Measurements from ENCODE around the gene SHROOM1. TPM values are rescaled to one million over a fixed set of nuclear protein-coding genes. Genes with fewer than 3 reads are reported as not detected.

SHROOM1 gene, protein sequence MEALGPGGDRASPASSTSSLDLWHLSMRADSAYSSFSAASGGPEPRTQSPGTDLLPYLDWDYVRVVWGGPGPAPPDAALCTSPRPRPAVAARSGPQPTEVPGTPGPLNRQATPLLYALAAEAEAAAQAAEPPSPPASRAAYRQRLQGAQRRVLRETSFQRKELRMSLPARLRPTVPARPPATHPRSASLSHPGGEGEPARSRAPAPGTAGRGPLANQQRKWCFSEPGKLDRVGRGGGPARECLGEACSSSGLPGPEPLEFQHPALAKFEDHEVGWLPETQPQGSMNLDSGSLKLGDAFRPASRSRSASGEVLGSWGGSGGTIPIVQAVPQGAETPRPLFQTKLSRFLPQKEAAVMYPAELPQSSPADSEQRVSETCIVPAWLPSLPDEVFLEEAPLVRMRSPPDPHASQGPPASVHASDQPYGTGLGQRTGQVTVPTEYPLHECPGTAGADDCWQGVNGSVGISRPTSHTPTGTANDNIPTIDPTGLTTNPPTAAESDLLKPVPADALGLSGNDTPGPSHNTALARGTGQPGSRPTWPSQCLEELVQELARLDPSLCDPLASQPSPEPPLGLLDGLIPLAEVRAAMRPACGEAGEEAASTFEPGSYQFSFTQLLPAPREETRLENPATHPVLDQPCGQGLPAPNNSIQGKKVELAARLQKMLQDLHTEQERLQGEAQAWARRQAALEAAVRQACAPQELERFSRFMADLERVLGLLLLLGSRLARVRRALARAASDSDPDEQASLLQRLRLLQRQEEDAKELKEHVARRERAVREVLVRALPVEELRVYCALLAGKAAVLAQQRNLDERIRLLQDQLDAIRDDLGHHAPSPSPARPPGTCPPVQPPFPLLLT
- 7.6 to 13.4 TPM (median 9.2 TPM) in 5 replicates for total RNA-seq (2022; extraction: Qiagen RNA extraction)

DNA sequence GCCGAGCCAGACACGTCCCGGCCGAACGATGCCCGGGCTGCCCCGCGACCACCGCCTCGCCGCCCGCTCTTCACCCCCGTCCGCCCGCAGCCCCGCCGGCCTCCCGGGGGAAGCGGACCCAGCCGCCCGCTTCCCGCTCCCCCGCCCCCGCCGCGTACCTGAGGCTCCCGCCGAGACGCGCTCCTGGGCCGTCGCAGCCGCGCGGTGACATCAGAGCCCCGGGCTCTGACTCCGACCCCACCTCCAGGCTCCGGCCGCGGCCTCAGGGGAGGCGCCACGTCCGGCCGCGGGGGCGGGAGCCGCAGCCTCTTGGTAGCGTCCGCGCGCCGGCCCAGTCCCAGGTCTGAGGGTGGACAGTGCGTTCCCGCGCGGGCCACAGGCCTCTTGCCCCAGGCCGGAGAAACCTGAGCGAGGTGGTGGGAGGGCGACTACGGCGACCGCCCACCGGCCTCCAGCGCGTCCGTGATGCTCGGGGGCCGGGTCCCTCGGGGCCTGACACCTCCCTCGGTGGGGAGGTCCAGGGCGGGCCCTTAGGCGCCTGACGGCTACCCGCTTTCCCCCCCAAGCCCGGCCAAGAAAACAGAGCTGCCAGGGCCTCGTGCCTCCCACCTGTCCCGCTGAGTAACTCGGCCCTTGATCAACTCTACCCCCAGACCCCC is at the start of gene SHROOM1:
Gene SHROOM1, minus strand, starts transcription at position 212 of the 659 bp plus-strand sequence. CDS start 4,507 bp downstream, outside the sequence.

DNA sequence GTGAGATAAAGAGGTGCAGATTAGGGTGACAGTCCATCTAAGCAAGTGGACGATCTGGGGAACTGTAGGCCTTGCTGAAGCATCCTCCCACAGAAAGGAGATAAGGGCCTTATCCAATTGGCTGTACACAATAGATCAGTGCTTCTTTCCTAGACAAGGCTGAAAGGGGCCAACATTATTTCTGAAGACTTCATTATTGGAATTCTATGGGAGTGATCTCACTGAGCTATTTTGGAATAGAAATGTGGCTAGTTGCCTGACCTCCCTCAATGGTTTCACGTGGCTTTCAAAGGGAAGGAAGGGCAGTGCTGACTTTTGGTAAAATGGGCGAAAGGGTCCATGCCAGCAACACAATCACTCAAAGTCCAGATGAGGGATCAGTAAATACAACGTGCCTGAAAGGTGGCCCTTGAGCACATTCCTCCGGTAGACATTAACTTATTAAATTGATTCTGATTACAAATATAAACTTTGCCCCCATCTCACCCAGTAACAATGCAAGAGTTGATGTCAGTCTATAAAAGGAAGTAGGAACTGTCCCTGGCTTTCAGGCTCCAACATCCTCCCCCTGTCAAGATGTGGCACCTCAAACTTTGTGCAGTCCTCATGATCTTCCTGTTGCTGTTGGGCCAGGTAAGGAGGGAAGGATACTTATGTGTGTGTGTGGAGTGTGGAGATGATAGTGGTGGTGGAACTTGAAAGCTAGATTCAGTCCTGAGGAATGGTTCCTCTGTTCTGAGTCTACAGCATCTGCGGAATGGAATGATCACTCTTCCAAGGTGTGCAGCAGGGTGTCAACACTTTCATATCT is 42.9 kb upstream of the SHROOM1 start, which contains the start of gene LEAP2:
Gene LEAP2, plus strand, starts transcription at position 550 of the 811 bp plus-strand sequence. Its CDS starts 27 bp downstream, at position 577.

DNA sequence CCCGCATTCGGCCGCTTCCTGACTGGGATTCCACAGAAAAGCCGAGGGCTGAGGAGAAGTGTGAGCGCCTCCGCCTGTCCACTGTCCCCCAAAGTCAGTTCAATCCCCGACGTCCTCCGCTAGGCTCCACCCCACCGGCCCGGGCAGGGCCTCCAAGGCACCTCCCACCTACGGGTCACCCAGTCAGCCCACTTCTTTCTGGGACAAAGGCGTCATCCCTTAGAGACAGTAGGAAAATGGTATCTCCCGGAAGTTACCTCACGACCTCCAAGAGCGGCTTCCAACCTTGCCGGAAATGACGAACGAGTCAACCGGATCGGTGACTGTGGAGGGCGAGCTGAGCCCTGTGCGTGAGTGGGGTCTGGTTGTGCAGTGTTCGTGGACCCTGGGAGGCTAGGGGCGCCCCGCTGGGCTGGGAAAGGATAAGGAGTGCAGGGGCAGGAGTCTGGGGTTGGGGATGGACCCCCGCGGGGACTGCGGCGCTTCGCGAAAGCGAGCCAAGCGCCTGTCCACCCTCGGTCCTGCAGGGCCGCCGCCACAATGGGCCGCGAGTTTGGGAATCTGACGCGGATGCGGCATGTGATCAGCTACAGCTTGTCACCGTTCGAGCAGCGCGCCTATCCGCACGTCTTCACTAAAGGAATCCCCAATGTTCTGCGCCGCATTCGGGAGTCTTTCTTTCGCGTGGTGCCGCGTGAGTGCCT is 36.0 kb upstream of the SHROOM1 start, which contains the start of the genes GDF9 and UQCRQ:
Gene GDF9, minus strand, starts transcription at position 128 of the 704 bp plus-strand sequence. CDS start 1,936 bp downstream, outside the sequence.
Gene UQCRQ, plus strand, starts transcription at position 301 of the 704 bp plus-strand sequence. Its CDS starts 240 bp downstream, at position 541.

DNA sequence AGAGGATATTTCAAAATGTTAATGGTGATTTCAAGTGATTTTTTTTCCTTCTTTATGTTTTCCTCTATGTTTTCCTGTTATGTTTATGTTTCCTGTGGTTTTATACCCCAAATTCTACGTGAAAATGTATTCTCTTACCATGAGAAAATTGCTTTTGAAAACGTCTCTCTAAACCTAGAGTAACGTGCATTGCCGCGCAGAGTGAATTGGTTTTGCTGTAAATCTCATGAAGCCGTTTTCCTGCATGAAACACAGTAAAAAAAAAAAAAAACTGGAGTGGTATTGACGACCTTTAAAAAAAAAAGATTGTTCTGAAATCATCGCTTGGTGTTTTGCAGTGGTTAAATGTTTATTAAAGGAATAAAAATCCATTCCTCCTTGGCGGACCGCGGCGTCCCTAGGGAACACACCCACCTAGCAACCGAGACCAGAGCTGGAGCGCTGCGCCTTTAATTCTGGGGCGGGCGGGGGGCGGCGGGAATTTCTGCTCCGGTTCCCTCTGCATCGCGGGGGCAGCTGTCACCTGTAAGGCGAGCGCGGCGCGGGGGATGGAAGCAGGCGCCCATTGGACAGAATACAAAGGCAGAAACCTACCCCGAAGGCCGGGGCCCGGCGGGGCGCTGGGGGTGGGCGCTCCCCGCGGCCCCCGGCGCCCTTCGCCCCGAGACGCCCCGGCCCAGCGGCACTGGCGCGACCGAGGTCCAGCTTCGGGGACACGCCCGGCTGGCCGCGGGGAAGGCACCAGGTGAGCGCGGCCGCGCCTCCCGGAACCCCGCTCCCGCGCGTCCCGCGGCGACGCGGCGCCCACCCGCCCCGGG is 17.5 kb downstream of the SHROOM1 start, which contains the start of gene SOWAHA:
Gene SOWAHA, plus strand, starts transcription at position 522 of the 818 bp plus-strand sequence. CDS start 320 bp downstream, outside the sequence.

DNA sequence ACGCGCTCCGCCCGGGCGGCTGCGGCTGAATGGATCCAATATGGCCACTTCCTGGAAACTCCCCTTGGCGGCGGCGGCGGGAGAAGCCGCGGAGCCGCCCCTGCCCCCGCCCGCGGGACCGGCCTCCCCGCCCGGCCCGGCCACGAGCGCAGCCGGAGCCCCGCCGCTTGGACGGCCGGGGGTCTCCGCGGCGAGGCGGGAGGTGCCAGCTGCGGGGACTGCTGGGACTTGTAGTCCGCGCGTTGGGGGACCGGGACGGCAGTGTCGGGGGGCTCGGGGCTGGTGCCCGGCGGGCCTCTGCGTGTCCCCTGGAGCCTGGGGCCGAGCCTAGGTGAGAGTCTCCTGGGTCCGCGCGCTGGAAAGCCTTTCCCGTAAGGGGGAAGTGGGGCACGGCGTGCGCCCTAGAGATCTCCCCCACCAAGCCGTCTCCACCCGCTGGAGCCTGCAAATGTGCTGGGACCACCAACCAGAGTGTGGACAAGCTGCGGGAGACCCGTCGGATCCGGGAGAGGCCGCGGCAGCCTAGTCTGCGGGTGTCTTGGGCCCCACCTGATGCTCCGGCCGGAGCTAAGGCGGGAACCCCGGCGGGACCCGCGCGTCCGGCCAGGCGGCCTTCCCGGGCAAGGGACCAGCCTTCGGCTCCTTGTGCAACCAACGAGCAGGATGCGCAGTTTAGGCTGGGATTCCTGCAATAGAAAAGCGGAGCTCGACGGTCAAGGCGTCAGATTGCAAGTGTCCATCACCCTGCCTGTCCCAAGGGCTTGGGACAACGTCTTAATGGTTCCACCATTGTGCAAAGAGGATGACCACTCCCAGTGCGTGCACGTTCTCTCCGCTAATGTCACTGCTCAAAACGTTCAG is 53.0 kb downstream of the SHROOM1 start, which contains the start of gene SEPTIN8:
Gene SEPTIN8, minus strand, starts transcription at position 31 of the 861 bp plus-strand sequence. CDS start 102 bp downstream, outside the sequence.

Other genes starting within 250 kb of the SHROOM1 start
- gene IL13, start 172.5 kb downstream of the SHROOM1 start, total RNA-seq (2022; extraction: Qiagen RNA extraction) = 0.11 to 0.14 TPM in 2 of 5 replicates, not detected in the others
- not detected in 5 replicates for gene IL4, start 156.7 kb downstream of the SHROOM1 start, total RNA-seq (2022; extraction: Qiagen RNA extraction)
- gene KIF3A, start 93.1 kb downstream of the SHROOM1 start, total RNA-seq (2022; extraction: Qiagen RNA extraction) = 6.3 to 11.4 TPM (median 8.6 TPM) in 5 replicates
- 0.05 to 0.39 TPM (median 0.21 TPM) in 4 of 5 replicates, not detected in the other for gene CCNI2, start 83.2 kb downstream of the SHROOM1 start, total RNA-seq (2022; extraction: Qiagen RNA extraction)
- 16.2 to 21.1 TPM (median 20.2 TPM) in 5 replicates for gene SEPTIN8, start 53.4 kb downstream of the SHROOM1 start, total RNA-seq (2022; extraction: Qiagen RNA extraction)
- 0.08 to 0.17 TPM (median 0.09 TPM) in 5 replicates for gene SOWAHA, start 17.3 kb downstream of the SHROOM1 start, total RNA-seq (2022; extraction: Qiagen RNA extraction)
- 0.10 to 0.34 TPM (median 0.19 TPM) in 5 replicates for gene GDF9, start 35.8 kb upstream of the SHROOM1 start, total RNA-seq (2022; extraction: Qiagen RNA extraction)
- gene UQCRQ, start 36.0 kb upstream of the SHROOM1 start, total RNA-seq (2022; extraction: Qiagen RNA extraction) = 399 to 559 TPM (median 531 TPM) in 5 replicates
- 0.46 to 1.4 TPM (median 0.90 TPM) in 5 replicates for gene LEAP2, start 43.0 kb upstream of the SHROOM1 start, total RNA-seq (2022; extraction: Qiagen RNA extraction)
- 18.1 to 32.1 TPM (median 24.6 TPM) in 5 replicates for gene AFF4, start 133.0 kb upstream of the SHROOM1 start, total RNA-seq (2022; extraction: Qiagen RNA extraction)
- gene ZCCHC10, start 195.9 kb upstream of the SHROOM1 start, total RNA-seq (2022; extraction: Qiagen RNA extraction) = 27.1 to 30.7 TPM (median 28.4 TPM) in 5 replicates
- 174 to 199 TPM (median 185 TPM) in 5 replicates for gene HSPA4, start 221.4 kb upstream of the SHROOM1 start, total RNA-seq (2022; extraction: Qiagen RNA extraction)

Measured in A549 treated with Mapracorat at 1 μM for 4 hours (cell line).